ENCODE data around the gene LHFPL2.

- TF ChIP-seq POLR2A (IDR thresholded peaks at IDR 0.05) (no peak), CTCF (IDR thresholded peaks at IDR 0.05) (no peak)
Observed at GRCh38 chr5:78515670-78516069, 132.9 kb downstream of the LHFPL2 start.

All from uterus (tissue), 2 donors.